HepG2 (cell line): Measurements from ENCODE around the gene ABCF1. TPM values are rescaled to one million over a fixed set of nuclear protein-coding genes. Genes with fewer than 3 reads are reported as not detected.

Source experiments
- DMTF1 ChIP-seq: sonication (generic); formaldehyde crosslinking; IDR thresholded peaks from 2 replicates; pipeline ENCODE4 v1.4.0; 2020; ENCODE audit warnings: mild to moderate bottlenecking, missing genetic modification reagents
- ETV6 ChIP-seq: sonication (generic); formaldehyde crosslinking; conservative IDR thresholded peaks from 2 replicates; pipeline ENCODE4 v1.4.0; 2020; ENCODE audit warnings: missing genetic modification reagents
- EZH2 ChIP-seq: conservative IDR thresholded peaks from 2 replicates; pipeline ENCODE4 v1.6.1; 2012; ENCODE audit warnings: mild to moderate bottlenecking, low read depth, low read length, moderate library complexity
- FOSL2 ChIP-seq: sonication (generic); formaldehyde crosslinking; IDR thresholded peaks from 2 replicates; pipeline ENCODE4 v1.4.0; 2020; ENCODE audit warnings: missing genetic modification reagents
- FOXC1 ChIP-seq: sonication (generic); formaldehyde crosslinking; IDR thresholded peaks from 2 replicates; pipeline ENCODE4 v1.8.0; 2022; ENCODE audit warnings: mild to moderate bottlenecking, missing genetic modification reagents, borderline replicate concordance
- FOXP1 ChIP-seq, 2 experiments: fragments of 450-650 bp in 1 of 2; IDR thresholded peaks; 2 replicates each; pipeline ENCODE4 v1.6.1; 2017 to 2018; ENCODE audit warnings: antibody characterized with exemption in 1 of 2
- GMEB2 ChIP-seq: IDR thresholded peaks from 2 replicates; pipeline ENCODE4 v1.6.1; 2016; ENCODE audit warnings: missing biosample characterization, missing genetic modification reagents, low read depth
- JARID2 ChIP-seq: sonication (generic); formaldehyde crosslinking; IDR thresholded peaks from 2 replicates; pipeline ENCODE4 v1.8.1; 2023; ENCODE audit warnings: missing genetic modification reagents, inconsistent platforms; ENCODE audit not compliant: insufficient replicate concordance
- MNT ChIP-seq: fragments of 450-650 bp; IDR thresholded peaks from 2 replicates; pipeline ENCODE4 v1.6.1; 2016
- MXD3 ChIP-seq: IDR thresholded peaks from 2 replicates; pipeline ENCODE4 v1.6.1; 2016; ENCODE audit warnings: mild to moderate bottlenecking, missing biosample characterization, missing genetic modification reagents
- MXI1 ChIP-seq: IDR thresholded peaks from 3 replicates; pipeline ENCODE4 v1.6.1; 2012; ENCODE audit warnings: low read depth, low read length, inconsistent platforms, borderline replicate concordance
- PHF8 ChIP-seq: sonication (generic); formaldehyde crosslinking; IDR thresholded peaks from 2 replicates; pipeline ENCODE4 v1.5.0; 2020; ENCODE audit warnings: missing genetic modification reagents
- RNF2 ChIP-seq: fragments of 450-650 bp; conservative IDR thresholded peaks from 2 replicates; pipeline ENCODE4 v1.6.1; 2016; ENCODE audit warnings: low read depth
- ZBTB33 ChIP-seq: sonication (generic); formaldehyde crosslinking; IDR thresholded peaks from 2 replicates; pipeline ENCODE4 v1.4.0; 2020; ENCODE audit warnings: missing genetic modification reagents
- ZNF101 ChIP-seq: sonication (generic); formaldehyde crosslinking; IDR thresholded peaks from 2 replicates; pipeline ENCODE4 v1.4.0; 2020; ENCODE audit warnings: mild to moderate bottlenecking, low read depth, missing genetic modification reagents, borderline replicate concordance
- ZNF33B ChIP-seq: sonication (generic); formaldehyde crosslinking; IDR thresholded peaks from 2 replicates; pipeline ENCODE4 v1.5.1; 2020; ENCODE audit warnings: mild to moderate bottlenecking, missing genetic modification reagents
- ZNF460 ChIP-seq: sonication (generic); formaldehyde crosslinking; IDR thresholded peaks from 2 replicates; pipeline ENCODE4 v1.5.1; 2020; ENCODE audit warnings: missing genetic modification reagents, mild to moderate bottlenecking, borderline replicate concordance
- ZNF777 ChIP-seq: sonication (generic); formaldehyde crosslinking; IDR thresholded peaks from 2 replicates; pipeline ENCODE4 v1.4.0; 2020; ENCODE audit warnings: missing genetic modification reagents
- ZSCAN25 ChIP-seq: sonication (generic); formaldehyde crosslinking; IDR thresholded peaks from 2 replicates; pipeline ENCODE4 v1.8.0; 2022; ENCODE audit warnings: mild to moderate bottlenecking, missing genetic modification reagents
- ZSCAN30 ChIP-seq: sonication (generic); formaldehyde crosslinking; IDR thresholded peaks from 2 replicates; pipeline ENCODE4 v1.5.0; 2020; ENCODE audit warnings: mild to moderate bottlenecking, missing genetic modification reagents
- polyA plus RNA-seq, 8 experiments: library from polyadenylated mRNA; depleted of rRNA in 3 of 8; stranded (reverse) in 7 of 8; unstranded in 1 of 8; fragments of >200 nt; fragmentation: Illumina TruSeq in 4 of 8; extraction: Trizol in 4 of 8; gene quantifications; 2 replicates each; pipeline versions ENCODE4 v1.2.1 to v1.2.3, GENCODE V29; 2011 to 2016; ENCODE audit warnings: low read depth in 4 of 8, missing spikeins in 1 of 8, mixed read lengths in 1 of 8; ENCODE audit not compliant: insufficient read depth in 1 of 8
- total RNA-seq, 5 experiments: library from RNA; depleted of rRNA; stranded (reverse); fragments of >200 nt; fragmentation: Illumina TruSeq; extraction: Trizol; gene quantifications; 2 replicates each; pipeline ENCODE4 v1.2.3, GENCODE V29; 2016; ENCODE audit warnings: low read depth in 1 of 5

The ABCF1 gene
- total and polyA plus RNA-seq, 2 of the 13 experiments (the other 11 are each of a cell fraction or from before 2014, with no cell fraction given), result 25.4 to 98.9 TPM

- TF ChIP-seq MNT (peak; percentile 34), ETV6 (CRISPR knock-in tag) (no peak), FOXC1 (CRISPR knock-in tag) (peak; percentile 87), ZNF460 (peak; percentile 21; the same call in 1 of the 2 replicates), ZNF33B (0 out of 2 replicates have a peak, but pooled peaks have one; percentile 21), ZBTB33 (CRISPR knock-in tag) (no peak), PHF8 (CRISPR knock-in tag) (peak; percentile 94), FOSL2 (CRISPR knock-in tag) (peak; percentile 41; the same call in 1 of the 2 replicates), MXI1 (peak; percentile 78; the same call in 1 of the 3 replicates), JARID2 (CRISPR knock-in tag) (peak; percentile 19), GMEB2 (CRISPR knock-in tag) (no peak), DMTF1 (CRISPR knock-in tag) (0 out of 2 replicates have a peak, but pooled peaks have one; percentile 64), ZNF101 (CRISPR knock-in tag) (0 out of 2 replicates have a peak, but pooled peaks have one; percentile 37), FOXP1 (IDR thresholded peaks at IDR 0.05) (no peak), FOXP1 (CRISPR knock-in tag; IDR thresholded peaks at IDR 0.05) (no peak), MXD3 (CRISPR knock-in tag) (peak; percentile 80; the same call in 1 of the 2 replicates), ZSCAN30 (no peak), EZH2 (no peak), ZNF777 (no peak), ZSCAN25 (peak; percentile 85), RNF2 (no peak)
Observed at GRCh38 chr6:30626484-30627366, 55.5 kb downstream of the ABCF1 start, which contains the start of gene ATAT1 (continued).
